IPS-NIHi7 (cell line): ENCODE results near the gene VEGFB.

Experiments used
- DNase-seq: peaks from one replicate; pipeline ENCODE4 v3.0.0; 2012; ENCODE audit warnings: mixed read lengths; ENCODE audit errors: extremely low spot score

Gene VEGFB

DNA sequence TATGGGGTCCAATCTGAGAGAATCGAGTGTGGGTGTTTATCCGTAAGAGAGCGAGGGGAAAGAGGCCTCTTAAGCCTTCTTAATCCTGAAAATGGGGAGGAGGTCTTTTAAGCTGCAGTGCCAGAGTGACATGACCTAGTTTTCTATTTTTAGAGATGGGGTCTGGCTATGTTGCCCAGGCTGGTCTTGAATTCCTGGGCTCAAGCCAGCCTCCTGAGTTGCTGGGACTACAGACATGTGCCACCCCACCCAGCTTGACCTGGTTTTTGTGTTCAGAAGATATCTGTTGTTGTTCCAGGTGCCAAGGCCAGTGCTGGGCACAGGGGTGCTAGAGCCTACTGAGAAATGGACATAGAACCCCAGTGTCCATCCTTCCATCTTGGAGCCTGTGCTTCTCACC is 48.7 kb downstream of the VEGFB start:
- no peak for DNase-seq

DNA sequence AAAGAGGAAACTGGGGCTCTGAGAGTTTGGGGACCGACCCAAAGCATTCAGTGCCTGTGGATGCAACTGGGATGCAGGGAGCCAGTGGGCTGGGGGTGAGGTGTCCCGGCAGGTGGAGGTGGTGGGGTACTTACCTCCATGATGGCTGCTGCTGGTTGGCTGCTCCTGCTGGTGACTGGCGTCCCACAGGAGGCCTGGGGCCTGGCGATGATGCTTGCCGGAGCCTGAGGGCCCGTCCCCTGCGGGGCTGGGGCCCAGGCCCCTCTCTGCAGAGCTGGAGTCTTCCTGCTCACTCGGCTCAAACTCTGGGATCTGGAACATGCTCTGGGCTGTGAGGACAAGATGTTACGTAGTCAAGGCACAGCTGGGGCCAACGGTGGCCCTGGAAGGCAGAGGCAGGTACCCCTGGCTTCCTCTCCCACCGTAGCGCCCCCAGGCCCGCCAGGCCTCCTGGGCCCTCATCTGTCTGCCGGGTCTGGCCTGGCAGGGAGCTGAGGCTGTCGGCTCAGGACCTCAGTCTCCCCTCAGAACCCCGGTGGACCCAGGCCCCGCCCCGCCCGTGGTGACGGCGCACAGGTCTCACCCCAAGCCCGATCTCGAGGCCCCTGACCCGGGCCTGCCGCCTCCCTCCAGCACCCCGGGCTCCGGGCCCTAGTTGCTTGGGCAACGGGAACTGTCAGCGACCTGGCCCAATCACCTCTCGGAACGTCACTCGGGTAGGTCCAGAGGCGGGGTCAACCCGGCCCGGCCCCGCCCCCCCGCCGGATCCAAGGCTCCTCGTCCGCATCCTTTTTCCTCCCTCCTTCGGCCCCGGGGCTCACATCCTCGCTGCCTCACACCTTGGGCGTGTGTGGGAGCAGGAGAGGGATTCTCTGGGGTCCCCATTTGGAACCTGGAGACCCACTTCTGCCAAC is 49.9 kb downstream of the VEGFB start, which contains the start of gene BAD:
Gene BAD (minus strand): TSS at position 618 of the 914 bp plus-strand sequence. CDS start 297 bp downstream, at position 321.
- DNase-seq: peak; percentile 97

DNA sequence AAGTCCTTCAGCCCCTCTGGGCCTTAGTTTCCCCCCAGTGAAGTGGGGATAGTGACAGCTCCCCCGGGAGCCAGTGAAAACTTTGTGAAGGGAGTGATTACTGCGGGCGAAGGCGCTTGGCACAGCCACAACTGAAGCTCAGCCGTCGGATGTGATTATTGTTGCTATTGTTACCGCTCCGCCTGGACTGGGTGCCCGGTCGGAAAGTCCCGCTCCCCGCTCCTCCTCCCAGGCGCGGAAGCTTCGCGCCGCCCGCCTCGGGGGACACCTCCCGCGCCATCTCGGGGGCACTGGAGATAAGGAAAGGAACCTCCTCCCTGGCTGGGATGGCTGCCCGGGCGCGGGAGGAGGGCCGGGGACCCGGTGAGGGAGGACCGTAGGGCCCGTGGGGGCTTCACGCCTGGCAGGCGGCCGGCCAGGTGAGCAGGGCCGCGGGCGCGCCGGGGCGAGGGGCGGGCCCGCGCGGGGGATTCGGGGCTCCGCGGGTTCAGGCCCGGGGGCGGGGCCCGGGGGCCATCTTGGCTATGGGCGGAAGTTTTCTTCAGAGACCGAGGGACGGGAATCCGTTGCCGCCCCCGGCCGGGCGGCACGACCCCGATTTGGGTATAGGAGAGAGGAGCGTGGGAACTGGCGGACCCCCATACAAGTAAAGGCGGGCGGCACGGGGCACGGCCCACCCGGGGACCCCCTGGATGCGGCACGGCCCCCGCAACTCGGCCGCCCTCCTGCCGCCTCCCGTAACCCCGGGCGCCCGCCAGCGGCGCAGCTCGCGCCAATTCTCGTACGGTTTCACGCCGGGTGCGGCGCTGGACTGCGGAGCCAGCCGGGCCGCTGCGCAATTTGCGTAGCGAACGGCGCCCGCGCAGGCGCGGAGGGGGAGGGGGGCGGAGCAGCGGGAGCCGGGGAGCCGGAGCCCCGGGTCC is 50.8 kb downstream of the VEGFB start, which contains the start of gene GPR137:
Gene GPR137 (plus strand): TSS at position 887 of the 923 bp plus-strand sequence. CDS start 677 bp downstream, outside the sequence.
- DNase-seq: peak; percentile 82

DNA sequence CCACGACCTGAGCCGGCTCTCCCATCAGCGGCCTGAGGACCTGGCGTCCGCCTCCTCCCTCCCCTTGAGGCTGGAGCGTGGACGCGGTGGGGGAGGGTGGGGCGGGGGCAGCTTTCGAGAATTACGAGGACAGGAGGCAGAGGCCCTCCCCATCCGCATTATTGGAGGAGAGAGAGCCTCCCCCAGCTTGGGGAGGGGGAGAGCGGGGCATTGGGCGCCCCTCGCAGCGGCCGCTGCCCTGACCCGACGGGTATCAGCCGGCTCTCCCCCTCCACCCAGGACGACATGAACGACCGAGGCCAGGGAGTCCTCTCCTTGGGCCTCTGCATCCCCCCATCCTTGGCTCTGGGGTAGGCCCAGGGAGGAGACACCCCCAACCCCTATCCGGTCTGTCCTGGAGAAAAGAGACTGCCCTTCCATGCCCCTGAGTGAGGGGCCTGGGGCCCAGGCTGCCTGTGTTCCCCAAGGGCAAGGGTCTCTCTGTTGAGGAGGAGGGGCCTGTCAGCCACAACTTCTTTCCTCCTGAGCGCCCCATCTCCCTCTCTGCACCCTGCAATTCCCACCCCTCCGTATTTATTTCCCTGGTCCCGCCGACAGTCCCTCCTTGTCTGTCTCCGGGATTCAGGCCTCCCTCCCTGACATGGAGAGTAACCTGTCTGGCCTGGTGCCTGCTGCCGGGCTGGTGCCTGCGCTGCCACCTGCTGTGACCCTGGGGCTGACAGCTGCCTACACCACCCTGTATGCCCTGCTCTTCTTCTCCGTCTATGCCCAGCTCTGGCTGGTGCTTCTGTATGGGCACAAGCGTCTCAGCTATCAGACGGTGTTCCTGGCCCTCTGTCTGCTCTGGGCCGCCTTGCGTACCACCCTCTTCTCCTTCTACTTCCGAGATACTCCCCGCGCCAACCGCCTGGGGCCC is 51.8 kb downstream of the VEGFB start:
- no peak for DNase-seq

DNA sequence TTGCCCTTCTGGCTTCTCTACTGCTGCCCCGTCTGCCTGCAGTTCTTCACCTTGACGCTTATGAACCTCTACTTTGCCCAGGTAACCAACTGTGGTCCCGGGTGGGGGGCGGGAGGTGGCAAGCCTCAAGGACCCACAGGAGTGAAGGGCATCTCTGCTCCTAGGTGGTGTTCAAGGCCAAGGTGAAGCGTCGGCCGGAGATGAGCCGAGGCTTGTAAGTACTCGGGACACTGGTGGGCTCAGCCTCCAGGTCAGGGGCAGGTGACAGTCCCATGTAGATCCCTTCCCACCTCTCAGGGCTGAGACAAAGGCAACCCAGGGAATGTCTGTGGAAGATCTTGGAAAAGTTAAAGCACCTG is 52.4 kb downstream of the VEGFB start:
- no peak for DNase-seq

DNA sequence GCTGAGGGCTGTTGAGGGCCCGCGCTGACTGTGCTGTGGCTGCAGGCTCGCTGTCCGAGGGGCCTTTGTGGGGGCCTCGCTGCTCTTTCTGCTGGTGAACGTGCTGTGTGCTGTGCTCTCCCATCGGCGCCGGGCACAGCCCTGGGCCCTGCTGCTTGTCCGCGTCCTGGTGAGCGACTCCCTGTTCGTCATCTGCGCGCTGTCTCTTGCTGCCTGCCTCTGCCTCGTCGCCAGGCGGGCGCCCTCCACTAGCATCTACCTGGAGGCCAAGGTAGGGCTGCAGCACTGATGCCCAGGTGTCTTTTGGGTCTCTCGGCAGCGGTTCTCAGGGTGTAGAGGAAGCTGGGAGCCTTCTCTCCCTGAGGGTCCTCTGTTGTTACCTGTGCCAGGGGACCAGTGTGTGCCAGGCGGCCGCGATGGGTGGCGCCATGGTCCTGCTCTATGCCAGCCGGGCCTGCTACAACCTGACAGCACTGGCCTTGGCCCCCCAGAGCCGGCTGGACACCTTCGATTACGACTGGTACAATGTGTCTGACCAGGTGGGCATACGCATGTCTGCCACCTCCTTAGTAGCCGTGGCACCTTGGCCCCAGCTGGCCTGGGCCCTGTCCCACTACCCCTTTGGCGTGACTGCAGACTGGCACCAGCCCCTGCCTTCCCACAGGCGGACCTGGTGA is 53.4 kb downstream of the VEGFB start:
- no peak for DNase-seq

- DNase-seq: no peak
Observed at GRCh38 chr11:64288353-64288750, 54.0 kb downstream of the VEGFB start.
